HG03342 (cell line): ENCODE data around the gene FAM131B.
"Not testable (repeated sequence)": the region's sequence is repeated elsewhere in the genome, so short reads cannot be mapped to it uniquely, and the experiment has no call there.

Source experiments
- ATAC-seq: cut with Tn5 transposase; IDR thresholded peaks from one replicate; pipeline ENCODE4 v1.9.1; 2021; ENCODE audit warnings: mild to moderate bottlenecking, moderate library complexity; ENCODE audit not compliant: unreplicated experiment

FAM131B gene

DNA sequence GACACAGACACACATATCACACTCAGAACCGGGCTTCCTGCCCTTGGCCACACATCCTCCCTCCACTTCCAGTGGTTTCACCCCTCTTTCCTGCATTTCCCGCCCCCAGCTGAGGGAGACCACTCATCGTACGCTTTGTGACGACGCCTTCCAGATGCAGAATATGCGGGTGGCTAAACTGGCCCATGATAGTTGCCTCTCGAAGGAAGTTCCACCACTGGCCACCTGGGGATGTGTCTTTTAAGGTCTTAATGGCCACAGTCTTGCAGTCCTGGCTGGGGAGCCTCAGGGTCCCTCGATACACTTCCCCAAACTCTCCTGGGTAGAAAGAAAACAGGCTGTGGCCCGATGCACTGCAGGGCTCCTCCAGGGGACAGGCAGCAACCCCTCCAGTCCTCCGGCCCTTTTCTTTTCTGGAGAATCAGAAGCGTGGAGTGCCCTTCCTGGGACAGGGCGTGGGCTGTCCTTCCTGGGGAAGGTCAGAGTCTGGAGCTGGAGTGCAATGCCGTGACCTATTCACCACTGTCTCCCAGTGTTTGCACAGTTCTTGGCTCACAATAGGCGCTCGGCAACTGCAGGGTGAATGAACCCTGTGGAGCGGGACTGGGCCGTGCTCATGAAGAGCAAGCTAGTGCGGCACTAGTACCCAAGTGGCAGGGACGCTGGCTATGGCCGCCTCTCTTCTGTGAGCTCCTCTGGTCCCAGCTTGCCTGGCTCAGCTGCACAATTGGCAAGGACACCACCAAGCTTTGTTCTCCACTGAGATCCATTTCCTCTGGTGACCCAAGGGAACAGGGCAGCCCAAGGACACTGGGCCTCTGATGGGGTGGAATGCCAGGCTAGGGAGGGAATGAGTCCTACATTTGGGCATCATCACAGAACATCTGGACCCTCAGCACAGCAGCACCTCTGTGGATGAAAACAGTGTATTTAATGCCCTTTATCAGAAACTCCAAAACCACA, 33.0 kb upstream of the FAM131B start:
- peak; percentile 54 for ATAC-seq

GRCh38 chr7:143394777-143395176, 32.3 kb upstream of the FAM131B start:
- no peak for ATAC-seq

DNA sequence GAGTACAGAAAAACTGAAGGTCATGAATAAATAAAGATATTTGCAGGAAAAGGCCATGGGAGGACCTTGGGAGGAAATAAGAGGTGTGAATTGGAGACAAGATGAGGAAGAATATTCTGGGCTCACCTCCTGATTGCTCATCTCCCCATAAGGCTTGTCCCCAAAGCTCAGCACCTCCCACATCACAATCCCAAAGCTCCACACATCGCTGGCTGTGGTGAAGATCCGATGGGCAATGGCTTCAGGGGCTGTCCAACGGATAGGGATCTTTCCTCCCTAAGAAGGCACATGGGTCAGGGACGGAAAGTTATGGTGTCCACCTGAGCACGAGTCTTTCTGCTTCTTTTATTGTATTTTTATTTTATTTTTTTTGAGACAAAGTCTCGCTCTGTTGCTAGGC, 31.6 kb upstream of the FAM131B start:
- ATAC-seq = no peak

DNA sequence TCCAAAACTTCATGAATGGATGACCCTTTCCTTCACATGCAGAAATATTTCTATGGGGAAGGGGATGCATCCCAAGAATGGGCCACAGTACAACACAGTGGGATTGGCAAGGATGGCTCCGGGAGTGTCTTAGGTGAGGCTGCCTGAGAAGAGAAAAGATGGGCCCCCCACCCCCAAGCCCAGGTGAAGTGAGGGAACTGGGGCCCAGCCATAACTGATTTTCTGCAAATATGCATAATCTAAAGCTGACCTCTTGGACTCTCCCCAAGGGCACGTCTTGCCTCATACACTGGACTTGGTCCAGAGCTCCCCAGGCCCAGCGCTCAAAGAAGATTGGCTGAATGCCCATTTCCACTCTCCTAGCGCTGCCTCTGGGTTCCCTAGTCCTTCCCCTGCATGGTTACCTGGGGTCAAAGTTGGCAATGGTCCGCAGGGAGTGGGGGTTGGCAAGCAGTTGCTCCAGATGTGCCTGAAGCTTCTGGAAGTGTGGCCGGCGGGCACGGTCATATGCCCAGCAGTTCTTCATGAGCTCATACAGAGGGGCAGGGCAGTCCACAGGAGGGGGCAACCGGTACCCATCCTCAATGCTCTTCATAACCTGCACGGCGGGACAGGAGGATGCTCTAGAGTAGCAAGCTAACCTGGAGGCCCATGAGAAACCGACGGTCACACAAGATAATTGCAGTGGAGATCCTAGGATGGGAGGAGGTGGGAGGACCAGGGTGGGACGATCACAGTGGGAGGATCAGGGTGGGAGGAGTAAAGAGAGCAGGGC, 30.9 kb upstream of the FAM131B start:
- no peak for ATAC-seq

- no peak for ATAC-seq
Measured at GRCh38 chr7:143392875-143393266, 30.4 kb upstream of the FAM131B start.

DNA sequence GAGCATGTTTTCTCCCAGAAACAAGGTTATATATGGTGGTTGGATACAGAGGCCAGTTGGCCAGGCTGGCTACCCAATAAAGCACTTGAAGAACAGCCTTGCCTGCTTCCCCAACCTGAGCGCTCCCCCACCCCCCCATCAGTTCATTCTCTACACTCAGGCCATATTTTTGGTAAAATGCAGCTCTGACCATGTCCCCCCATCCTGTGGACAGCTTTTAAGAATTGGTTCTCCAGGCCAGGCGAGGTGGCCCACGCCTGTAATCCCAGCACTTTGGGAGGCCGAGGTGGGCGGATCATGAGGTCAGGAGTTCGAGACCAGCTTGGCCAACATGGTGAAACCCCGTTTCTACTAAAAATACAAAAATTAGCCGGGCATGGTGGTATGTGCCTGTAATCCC, 29.9 kb upstream of the FAM131B start:
- ATAC-seq = not testable (repeated sequence)

- no peak for ATAC-seq
Measured at GRCh38 chr7:143391462-143392404, 29.2 kb upstream of the FAM131B start.

- no peak for ATAC-seq
Measured at GRCh38 chr7:143390773-143391317, 28.3 kb upstream of the FAM131B start.

DNA sequence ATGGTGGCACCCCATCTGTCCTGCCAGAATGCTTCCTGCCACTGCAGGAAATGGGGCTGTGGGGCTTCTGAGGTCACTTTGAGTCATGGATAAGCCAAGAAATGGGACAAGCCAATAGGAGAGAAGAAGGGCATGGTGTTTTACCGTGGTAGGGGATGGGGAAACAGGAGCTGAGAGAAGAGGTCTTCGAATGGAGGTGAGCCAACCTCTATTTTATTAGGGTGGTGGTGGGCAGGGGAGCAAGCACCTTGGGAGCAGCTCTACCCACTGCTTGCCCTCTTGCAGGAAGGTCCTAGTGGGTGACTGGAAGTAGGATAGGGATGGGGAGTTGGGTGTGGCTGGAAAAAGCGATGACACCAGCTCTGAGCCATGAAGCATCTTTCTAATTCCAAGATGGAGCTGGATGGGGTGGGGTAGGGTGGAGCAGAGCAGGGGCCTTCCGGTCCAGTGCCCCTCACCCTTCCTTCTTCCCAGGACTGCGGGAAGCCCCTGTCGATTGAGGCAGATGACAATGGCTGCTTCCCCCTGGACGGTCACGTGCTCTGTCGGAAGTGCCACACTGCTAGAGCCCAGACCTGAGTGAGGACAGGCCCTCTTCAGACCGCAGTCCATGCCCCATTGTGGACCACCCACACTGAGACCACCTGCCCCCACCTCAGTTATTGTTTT, 27.7 kb upstream of the FAM131B start:
- no peak for ATAC-seq

GRCh38 chr7:143389316-143390103, 27.0 kb upstream of the FAM131B start:
- no peak for ATAC-seq

GRCh38 chr7:143388491-143389101, 26.1 kb upstream of the FAM131B start:
- no peak for ATAC-seq

GRCh38 chr7:143388051-143388450, 25.5 kb upstream of the FAM131B start:
- no peak for ATAC-seq

- no peak for ATAC-seq
Measured at GRCh38 chr7:143387156-143387975, 24.9 kb upstream of the FAM131B start.

GRCh38 chr7:143385891-143386781, 23.6 kb upstream of the FAM131B start:
- ATAC-seq = peak; percentile 38

DNA sequence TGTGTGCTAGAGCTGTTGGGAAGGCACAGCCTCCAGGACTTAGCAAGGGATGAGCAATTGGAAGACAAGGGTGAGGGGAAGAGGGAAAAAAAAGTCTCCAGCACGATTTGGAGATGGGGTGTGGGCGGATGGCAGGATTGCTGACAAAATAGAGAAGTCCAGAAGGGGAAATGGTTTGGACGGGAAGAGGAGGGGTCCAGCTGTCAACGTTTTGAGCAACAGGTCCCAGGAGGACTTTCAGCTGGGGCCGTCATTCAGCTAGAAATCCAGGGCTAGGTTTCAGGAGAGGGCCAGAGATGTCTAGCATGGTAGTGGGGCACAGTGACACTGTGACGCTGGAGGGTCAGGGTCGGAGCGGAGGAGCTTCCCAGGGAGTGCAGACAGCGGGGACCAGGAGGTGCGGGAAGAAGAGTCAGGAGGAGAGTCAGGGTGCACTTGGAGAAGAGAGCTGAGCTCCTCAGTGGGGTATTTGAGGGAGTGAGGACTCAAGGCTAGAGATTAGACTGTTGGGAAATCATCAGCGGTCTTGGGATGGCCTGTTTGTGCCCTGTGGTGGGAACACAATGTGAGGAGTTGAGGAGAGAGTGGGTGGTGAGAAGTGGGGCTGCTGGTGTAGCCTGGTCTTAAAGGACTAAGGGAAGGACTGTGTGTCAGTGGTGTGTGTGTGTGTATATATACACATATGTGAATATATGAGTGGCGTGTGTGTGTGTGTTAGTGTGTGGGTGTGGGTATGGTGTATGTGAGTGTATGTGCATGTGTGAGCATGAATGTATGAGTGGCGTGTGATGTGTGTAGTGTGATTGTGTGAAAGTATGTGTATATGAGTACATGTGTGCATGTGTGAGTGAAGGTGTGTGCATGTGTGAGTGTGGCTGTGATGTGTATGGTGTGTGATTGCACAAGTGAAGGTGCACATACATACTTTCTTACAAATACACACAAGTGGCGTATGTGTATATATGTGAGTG, 22.4 kb upstream of the FAM131B start:
- ATAC-seq = no peak

DNA sequence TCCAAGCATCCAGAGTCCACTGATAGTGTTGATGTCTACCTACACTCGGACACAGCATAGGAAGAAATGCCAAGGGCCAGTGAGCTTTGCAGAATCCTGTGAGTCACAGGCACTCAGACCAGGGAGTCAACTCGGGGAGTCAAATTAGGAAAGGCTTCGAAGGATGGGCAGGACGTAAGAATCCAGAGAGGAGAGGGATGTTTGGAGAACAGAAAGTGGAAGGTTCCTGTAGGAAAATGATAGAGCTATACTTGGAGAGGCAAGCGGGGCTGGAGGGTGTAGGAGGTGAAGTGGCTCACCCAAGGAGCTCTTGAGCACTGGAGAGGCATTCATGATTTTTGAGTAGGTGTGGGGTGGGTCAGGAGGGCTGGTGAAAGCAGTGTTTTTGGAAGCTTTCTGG, 21.6 kb upstream of the FAM131B start:
- ATAC-seq = no peak
